ENCODE data around the gene GDPD4.

DNA sequence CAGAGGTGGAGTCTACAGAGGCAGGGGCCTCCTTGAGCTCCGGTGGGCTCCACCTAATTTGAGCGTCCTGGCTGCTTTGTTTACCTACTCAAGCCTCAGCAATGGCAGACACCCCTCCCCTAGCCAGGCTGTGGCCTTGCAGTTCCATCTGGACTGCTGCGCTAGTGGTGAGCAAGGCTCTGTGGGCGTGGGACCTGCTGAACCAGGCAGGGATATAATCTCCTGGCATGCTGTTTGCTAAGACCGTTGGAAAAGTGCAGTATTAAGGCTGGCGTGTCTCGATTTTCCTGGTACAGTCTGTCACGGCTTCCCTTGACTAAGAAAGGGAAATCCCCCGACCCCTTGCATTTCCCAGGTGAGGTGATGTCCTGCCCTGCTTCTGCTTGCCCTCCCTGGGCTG, 77.7 kb downstream of the GDPD4 start:
- TF ChIP-seq, protein P1, sequence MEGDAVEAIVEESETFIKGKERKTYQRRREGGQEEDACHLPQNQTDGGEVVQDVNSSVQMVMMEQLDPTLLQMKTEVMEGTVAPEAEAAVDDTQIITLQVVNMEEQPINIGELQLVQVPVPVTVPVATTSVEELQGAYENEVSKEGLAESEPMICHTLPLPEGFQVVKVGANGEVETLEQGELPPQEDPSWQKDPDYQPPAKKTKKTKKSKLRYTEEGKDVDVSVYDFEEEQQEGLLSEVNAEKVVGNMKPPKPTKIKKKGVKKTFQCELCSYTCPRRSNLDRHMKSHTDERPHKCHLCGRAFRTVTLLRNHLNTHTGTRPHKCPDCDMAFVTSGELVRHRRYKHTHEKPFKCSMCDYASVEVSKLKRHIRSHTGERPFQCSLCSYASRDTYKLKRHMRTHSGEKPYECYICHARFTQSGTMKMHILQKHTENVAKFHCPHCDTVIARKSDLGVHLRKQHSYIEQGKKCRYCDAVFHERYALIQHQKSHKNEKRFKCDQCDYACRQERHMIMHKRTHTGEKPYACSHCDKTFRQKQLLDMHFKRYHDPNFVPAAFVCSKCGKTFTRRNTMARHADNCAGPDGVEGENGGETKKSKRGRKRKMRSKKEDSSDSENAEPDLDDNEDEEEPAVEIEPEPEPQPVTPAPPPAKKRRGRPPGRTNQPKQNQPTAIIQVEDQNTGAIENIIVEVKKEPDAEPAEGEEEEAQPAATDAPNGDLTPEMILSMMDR (IDR thresholded peaks at IDR 0.05) = no peak
- TF ChIP-seq EP300 (IDR thresholded peaks at IDR 0.05) = no peak
